Raji (cell line): ENCODE data around the gene PDE6B.

ENCODE experiments used
- POLR2A ChIP-seq: IDR thresholded peaks from 2 replicates; pipeline ENCODE4 v1.6.1; 2011; ENCODE audit warnings: low read depth, low read length, control low read depth; ENCODE audit not compliant: insufficient read depth

Gene PDE6B

GRCh38 chr4:654871-655463 lies 29.6 kb downstream of the PDE6B start:
- no peak for TF ChIP-seq POLR2A

- no peak for TF ChIP-seq POLR2A
Observed at GRCh38 chr4:655464-656151, 30.2 kb downstream of the PDE6B start.

- TF ChIP-seq POLR2A, result no peak
Observed at GRCh38 chr4:656436-657337, 31.3 kb downstream of the PDE6B start.

DNA sequence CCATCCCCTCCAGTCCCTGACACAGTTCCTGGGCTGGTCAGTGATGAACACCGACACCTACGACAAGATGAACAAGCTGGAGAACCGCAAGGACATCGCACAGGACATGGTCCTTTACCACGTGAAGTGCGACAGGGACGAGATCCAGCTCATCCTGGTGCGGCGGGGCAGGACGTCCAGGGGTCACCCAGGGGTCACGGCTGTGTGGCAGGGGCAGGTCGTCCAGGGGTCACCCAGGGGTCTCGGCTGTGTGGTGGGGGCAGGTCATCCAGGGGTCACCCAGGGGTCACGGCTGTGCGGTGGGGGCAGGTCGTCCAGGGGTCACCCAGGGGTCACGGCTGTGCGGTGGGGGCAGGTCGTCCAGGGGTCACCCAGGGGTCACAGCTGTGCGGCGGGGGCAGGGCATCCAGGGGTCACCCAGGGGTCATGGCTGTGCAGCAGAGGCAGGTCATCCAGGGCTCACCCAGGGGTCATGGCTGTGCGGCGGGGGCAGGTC lies 32.0 kb downstream of the PDE6B start:
- no peak for TF ChIP-seq POLR2A

DNA sequence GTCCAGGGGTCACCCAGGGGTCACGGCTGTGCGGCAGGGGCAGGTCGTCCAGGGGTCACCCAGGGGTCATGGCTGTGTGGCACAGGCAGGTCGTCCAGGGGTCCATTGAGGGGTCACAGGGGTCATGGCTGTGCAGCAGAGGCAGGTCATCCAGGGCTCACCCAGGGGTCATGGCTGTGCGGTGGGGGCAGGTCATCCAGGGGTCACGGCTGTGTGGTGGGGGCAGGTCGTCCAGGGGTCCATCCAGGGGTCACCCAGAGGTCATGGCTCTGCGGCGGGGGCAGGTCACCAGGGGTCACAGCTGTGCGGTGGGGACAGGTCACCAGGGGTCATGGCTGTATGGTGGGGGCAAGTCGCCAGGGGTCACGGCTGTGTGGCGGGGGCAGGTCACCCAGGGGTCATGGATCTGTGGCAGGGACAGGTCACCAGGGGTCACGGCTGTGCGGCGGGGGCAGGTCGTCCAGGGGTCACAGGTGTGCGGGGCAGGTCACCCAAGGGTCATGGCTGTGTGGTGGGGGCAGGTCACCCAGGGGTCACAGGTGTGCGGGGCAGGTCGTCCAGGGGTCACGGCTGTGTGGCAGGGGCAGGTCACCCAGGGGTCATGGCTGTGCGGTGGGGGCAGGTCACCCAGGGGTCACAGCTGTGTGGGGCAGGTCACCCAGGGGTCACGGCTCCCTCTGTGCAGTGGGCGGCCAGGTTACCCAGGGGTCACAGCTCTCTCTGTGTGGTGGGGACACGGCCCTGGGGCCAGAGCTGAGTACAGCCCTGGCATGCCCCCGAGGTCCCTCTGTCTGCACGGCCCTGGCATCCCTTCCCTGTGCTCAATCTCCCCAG lies 32.7 kb downstream of the PDE6B start:
- TF ChIP-seq POLR2A, result no peak

DNA sequence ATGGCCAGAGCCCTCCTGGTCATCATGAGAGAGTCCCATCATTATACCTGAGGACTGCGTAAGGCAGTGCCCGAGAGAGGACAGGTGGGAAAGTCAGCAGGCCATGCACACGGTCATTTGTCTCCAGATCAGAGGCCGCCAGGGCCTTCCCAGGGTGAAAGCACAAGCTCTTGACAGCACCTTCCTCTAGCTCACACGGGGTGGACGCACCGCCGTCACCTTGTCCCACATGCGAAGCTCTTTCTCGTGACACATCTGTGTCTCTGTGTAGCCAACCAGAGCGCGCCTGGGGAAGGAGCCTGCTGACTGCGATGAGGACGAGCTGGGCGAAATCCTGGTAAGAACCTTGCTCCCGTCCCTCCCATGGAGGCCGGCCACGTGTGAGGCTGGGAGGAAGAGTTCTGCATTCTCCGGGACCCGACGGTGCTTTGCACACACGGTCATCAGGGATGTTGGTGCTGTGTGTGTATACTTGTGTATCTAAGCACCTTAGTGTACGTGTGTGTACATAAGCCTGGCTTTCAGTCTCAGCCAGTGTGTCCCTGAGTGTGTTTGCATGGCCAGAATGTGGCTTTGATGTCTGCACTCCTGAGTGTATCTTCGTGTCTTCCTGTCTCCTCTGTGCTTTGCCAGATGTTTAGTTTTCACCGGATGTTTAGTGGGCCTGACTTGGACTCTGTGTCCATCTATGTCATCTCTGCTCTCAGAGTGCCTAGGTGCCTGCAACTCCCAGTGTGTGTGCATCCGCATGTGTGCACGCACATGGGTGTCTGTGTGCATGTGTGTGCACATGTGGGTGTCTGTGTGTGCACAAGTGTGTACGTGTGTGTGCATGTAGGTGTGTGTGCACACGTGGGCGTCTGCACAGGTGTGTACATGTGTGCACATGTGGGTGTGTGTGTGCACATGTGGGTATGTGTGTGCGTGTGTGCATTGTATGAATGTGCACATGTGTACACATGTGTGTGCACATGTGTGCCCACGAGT lies 33.6 kb downstream of the PDE6B start:
- TF ChIP-seq POLR2A, result 0 out of 2 replicates have a peak, but pooled peaks have one; percentile 21

- peak; percentile 1; the same call in 1 of the 2 replicates for TF ChIP-seq POLR2A
Observed at GRCh38 chr4:659851-660250, 34.5 kb downstream of the PDE6B start.

GRCh38 chr4:660401-660800 lies 35.0 kb downstream of the PDE6B start:
- TF ChIP-seq POLR2A, result no peak

GRCh38 chr4:661231-661630 lies 35.9 kb downstream of the PDE6B start:
- TF ChIP-seq POLR2A, result no peak

DNA sequence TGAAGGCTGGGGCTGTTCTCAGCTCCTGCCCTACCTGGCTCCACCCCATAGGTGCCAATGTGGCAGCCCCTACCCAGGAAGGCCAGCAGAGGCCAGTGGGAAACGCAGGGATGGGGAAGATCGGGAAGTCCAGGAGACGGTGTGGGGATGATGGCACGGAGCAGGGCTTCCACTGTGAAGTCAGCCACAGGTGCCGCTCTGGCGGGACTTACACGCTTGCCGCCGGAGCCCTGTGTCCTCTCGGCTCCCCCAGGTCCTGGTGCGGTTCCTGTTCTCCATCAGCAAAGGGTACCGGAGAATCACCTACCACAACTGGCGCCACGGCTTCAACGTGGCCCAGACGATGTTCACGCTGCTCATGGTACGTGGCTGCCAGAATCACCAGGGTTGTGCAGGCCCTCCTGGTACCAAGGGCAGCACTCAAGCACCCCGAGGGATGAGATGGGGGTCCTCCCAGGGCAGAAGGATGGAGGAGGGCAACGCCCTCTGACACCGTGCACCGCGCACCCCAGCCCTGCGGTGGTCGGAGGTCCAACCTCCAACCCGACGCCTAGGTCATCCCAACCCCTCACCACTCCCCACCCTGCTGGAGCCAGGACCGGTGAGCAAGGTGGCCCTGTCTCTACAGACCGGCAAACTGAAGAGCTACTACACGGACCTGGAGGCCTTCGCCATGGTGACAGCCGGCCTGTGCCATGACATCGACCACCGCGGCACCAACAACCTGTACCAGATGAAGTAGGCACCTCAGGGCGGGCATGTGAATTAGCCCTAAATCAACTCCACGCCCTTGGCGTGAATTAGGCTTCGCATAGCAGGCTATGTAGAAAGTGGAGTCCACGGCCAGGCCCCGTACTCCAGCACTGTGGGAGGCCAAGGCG lies 36.7 kb downstream of the PDE6B start:
- TF ChIP-seq POLR2A, result no peak

- no peak for TF ChIP-seq POLR2A
Observed at GRCh38 chr4:663046-663437, 37.7 kb downstream of the PDE6B start.
